SK-N-SH treated with all-trans-retinoic acid at 6 μM for 48 hours (cell line): ENCODE data around the gene CDC42EP5.
A peak's percentile ranks its signal among the peaks of the same experiment; 100 is the strongest.

Experiments
- ATAC-seq: fragments of 200-7000 bp; cut with Tn5 transposase; 3 replicates; pipeline ENCODE4 v1.9.1; 2020; ENCODE audit warnings: mild to moderate bottlenecking, moderate library complexity
- ARNTL ChIP-seq: fragments of 450-650 bp; formaldehyde crosslinking; IDR thresholded peaks from 2 replicates; pipeline ENCODE4 v1.5.0; 2020; ENCODE audit warnings: low read depth, mild to moderate bottlenecking, moderate library complexity, borderline replicate concordance
- BACH2 ChIP-seq: fragments of 250-450 bp; sonication (Bioruptor Pico); IDR thresholded peaks from 2 replicates; pipeline ENCODE4 v1.9.0; 2021; ENCODE audit warnings: mild to moderate bottlenecking, borderline replicate concordance
- CSDC2 ChIP-seq: fragments of 250-450 bp; sonication (Bioruptor Pico); IDR thresholded peaks from 2 replicates; pipeline ENCODE4 v1.5.0; 2020; ENCODE audit warnings: mild to moderate bottlenecking, moderate library complexity
- CSRNP3 ChIP-seq: fragments of 250-450 bp; sonication (Bioruptor Pico); IDR thresholded peaks from 2 replicates; pipeline ENCODE4 v1.5.1; 2021; ENCODE audit warnings: mild to moderate bottlenecking, moderate library complexity
- ESRRG ChIP-seq: fragments of 250-450 bp; sonication (Bioruptor Pico); IDR thresholded peaks from 2 replicates; pipeline ENCODE4 v1.6.1; 2021; ENCODE audit warnings: mild to moderate bottlenecking
- GLIS3 ChIP-seq: fragments of 250-450 bp; sonication (Bioruptor Pico); IDR thresholded peaks from 2 replicates; pipeline ENCODE4 v1.5.0; 2020; ENCODE audit warnings: mild to moderate bottlenecking, moderate library complexity
- ISL1 ChIP-seq: fragments of 250-450 bp; sonication (Bioruptor Pico); IDR thresholded peaks from 2 replicates; pipeline ENCODE4 v2.1.2; 2022; ENCODE audit warnings: mild to moderate bottlenecking, moderate library complexity
- OSR1 ChIP-seq: fragments of 250-450 bp; sonication (Bioruptor Pico); IDR thresholded peaks from 2 replicates; pipeline ENCODE4 v1.8.0; 2022; ENCODE audit warnings: moderate library complexity, mild to moderate bottlenecking, inconsistent platforms
- PPARA ChIP-seq: fragments of 250-450 bp; sonication (Bioruptor Pico); IDR thresholded peaks from 2 replicates; pipeline ENCODE4 v1.5.0; 2020; ENCODE audit warnings: mild to moderate bottlenecking, borderline replicate concordance
- RARB ChIP-seq: fragments of 250-450 bp; sonication (Bioruptor Pico); IDR thresholded peaks from 2 replicates; pipeline ENCODE4 v1.8.0; 2021; ENCODE audit warnings: mild to moderate bottlenecking, moderate library complexity
- TCF4 ChIP-seq: fragments of 250-450 bp; sonication (Bioruptor Pico); IDR thresholded peaks from 2 replicates; pipeline ENCODE4 v1.8.0; 2021; ENCODE audit warnings: mild to moderate bottlenecking, moderate library complexity, borderline replicate concordance
- TOX ChIP-seq: fragments of 250-450 bp; sonication (Bioruptor Pico); IDR thresholded peaks from 2 replicates; pipeline ENCODE4 v1.8.0; 2021; ENCODE audit warnings: mild to moderate bottlenecking, moderate library complexity, borderline replicate concordance
- TSHZ2 ChIP-seq: fragments of 250-450 bp; sonication (Bioruptor Pico); IDR thresholded peaks from 2 replicates; pipeline ENCODE4 v1.5.0; 2020; ENCODE audit warnings: mild to moderate bottlenecking, moderate library complexity
- ZC3H10 ChIP-seq: fragments of 250-450 bp; sonication (Bioruptor Pico); IDR thresholded peaks from 2 replicates; pipeline ENCODE4 v1.5.1; 2021; ENCODE audit warnings: mild to moderate bottlenecking, moderate library complexity
- ZFP30 ChIP-seq: fragments of 450-650 bp; formaldehyde crosslinking; IDR thresholded peaks from 2 replicates; pipeline ENCODE4 v1.5.0; 2022; ENCODE audit warnings: mild to moderate bottlenecking, moderate library complexity
- ZNF565 ChIP-seq: fragments of 450-650 bp; formaldehyde crosslinking; conservative IDR thresholded peaks from 2 replicates; pipeline ENCODE4 v1.5.0; 2020; ENCODE audit warnings: low read depth, mild to moderate bottlenecking, moderate library complexity
- ZNF70 ChIP-seq: fragments of 450-650 bp; formaldehyde crosslinking; IDR thresholded peaks from 2 replicates; pipeline ENCODE4 v1.5.0; 2020; ENCODE audit warnings: mild to moderate bottlenecking, moderate library complexity
- ZNF8 ChIP-seq: fragments of 450-650 bp; formaldehyde crosslinking; IDR thresholded peaks from 2 replicates; pipeline ENCODE4 v1.5.0; 2020; ENCODE audit warnings: mild to moderate bottlenecking, moderate library complexity
- TF ChIP-seq, protein P1 (sequence below): fragments of 250-450 bp; sonication (Bioruptor Pico); IDR thresholded peaks from 2 replicates; pipeline ENCODE4 v1.8.0; 2020; ENCODE audit warnings: mild to moderate bottlenecking, moderate library complexity, borderline replicate concordance
- TF ChIP-seq, protein P2 (sequence below): fragments of 250-450 bp; sonication (Bioruptor Pico); IDR thresholded peaks from 2 replicates; pipeline ENCODE4 v1.5.1; 2020; ENCODE audit warnings: low read depth, mild to moderate bottlenecking, moderate library complexity

CDC42EP5 gene

GRCh38 chr19:54477650-54478049, 4.6 kb upstream of the CDC42EP5 start:
- ATAC-seq: peak; percentile 24; the same call in 2 of the 3 replicates
- TF ChIP-seq TSHZ2 (CRISPR knock-in tag) (no peak), ZC3H10 (CRISPR knock-in tag) (no peak), BACH2 (CRISPR knock-in tag) (no peak), CSDC2 (no peak), TCF4 (CRISPR knock-in tag) (no peak), RARB (CRISPR knock-in tag) (no peak), ZNF70 (CRISPR knock-in tag) (no peak), OSR1 (CRISPR knock-in tag) (no peak), PPARA (CRISPR knock-in tag) (no peak), TOX (CRISPR knock-in tag) (no peak), ZNF565 (CRISPR knock-in tag) (no peak), GLIS3 (CRISPR knock-in tag) (no peak)
- TF ChIP-seq, protein P1, sequence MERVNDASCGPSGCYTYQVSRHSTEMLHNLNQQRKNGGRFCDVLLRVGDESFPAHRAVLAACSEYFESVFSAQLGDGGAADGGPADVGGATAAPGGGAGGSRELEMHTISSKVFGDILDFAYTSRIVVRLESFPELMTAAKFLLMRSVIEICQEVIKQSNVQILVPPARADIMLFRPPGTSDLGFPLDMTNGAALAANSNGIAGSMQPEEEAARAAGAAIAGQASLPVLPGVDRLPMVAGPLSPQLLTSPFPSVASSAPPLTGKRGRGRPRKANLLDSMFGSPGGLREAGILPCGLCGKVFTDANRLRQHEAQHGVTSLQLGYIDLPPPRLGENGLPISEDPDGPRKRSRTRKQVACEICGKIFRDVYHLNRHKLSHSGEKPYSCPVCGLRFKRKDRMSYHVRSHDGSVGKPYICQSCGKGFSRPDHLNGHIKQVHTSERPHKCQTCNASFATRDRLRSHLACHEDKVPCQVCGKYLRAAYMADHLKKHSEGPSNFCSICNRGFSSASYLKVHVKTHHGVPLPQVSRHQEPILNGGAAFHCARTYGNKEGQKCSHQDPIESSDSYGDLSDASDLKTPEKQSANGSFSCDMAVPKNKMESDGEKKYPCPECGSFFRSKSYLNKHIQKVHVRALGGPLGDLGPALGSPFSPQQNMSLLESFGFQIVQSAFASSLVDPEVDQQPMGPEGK (CRISPR knock-in tag): no peak

DNA sequence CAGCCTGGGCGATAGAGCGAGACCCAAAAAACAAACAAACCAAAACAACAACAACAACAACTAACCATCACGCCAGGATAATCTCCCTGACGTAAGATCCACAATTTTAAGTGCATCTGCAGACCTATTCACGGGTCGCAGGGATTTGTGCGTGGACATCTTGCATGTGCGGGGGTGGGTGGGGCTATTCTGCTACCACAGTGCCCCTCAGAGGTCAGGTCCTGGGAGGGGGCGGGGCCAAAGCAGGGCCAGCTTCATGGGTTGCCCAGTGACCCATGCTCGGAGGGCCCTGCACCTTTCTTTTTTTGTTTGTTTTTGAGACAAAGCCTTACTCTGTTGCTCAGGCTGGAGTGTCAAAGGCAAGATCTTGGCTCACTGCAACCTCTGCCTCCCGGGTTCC, 2.6 kb upstream of the CDC42EP5 start:
- TF ChIP-seq ESRRG (CRISPR knock-in tag) (no peak), TOX (CRISPR knock-in tag) (no peak), OSR1 (CRISPR knock-in tag) (no peak), ZNF565 (CRISPR knock-in tag) (no peak), ARNTL (CRISPR knock-in tag) (no peak), ZNF8 (no peak), BACH2 (CRISPR knock-in tag) (no peak), CSDC2 (no peak), ZNF70 (CRISPR knock-in tag) (no peak)
- ATAC-seq: no peak

- peak; percentile 2; the same call in 1 of the 3 replicates for ATAC-seq
- no peak for TF ChIP-seq ZC3H10 (CRISPR knock-in tag)
- TF ChIP-seq CSRNP3 (CRISPR knock-in tag): no peak
- TF ChIP-seq, protein P1 (CRISPR knock-in tag): no peak
- TF ChIP-seq, protein P2, sequence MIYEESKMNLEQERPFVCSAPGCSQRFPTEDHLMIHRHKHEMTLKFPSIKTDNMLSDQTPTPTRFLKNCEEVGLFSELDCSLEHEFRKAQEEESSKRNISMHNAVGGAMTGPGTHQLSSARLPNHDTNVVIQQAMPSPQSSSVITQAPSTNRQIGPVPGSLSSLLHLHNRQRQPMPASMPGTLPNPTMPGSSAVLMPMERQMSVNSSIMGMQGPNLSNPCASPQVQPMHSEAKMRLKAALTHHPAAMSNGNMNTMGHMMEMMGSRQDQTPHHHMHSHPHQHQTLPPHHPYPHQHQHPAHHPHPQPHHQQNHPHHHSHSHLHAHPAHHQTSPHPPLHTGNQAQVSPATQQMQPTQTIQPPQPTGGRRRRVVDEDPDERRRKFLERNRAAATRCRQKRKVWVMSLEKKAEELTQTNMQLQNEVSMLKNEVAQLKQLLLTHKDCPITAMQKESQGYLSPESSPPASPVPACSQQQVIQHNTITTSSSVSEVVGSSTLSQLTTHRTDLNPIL (CRISPR knock-in tag): no peak
- TF ChIP-seq OSR1 (CRISPR knock-in tag): no peak
- TF ChIP-seq ZNF70 (CRISPR knock-in tag): no peak
- TF ChIP-seq ZFP30 (CRISPR knock-in tag): no peak
- TF ChIP-seq RARB (CRISPR knock-in tag): no peak
- no peak for TF ChIP-seq BACH2 (CRISPR knock-in tag)
- TF ChIP-seq TSHZ2 (CRISPR knock-in tag): no peak
- no peak for TF ChIP-seq ARNTL (CRISPR knock-in tag)
- no peak for TF ChIP-seq ISL1 (CRISPR knock-in tag)
These were observed 836 bp upstream of the CDC42EP5 start for GRCh38 chr19:54473892-54474372.
